Duodenal mucosa (tissue), 2 donors: ENCODE results near the gene CCSAP.

Experiments
- H3K27ac ChIP-seq: one replicate; pipeline ENCODE4 v1.7.0; 2013; ENCODE audit warnings: low read depth, low read length
- H3K27me3 ChIP-seq, 2 donors: one replicate each; pipeline ENCODE4 v1.7.0; 2013; ENCODE audit warnings: low read length in 2 of 2, control low read depth in 1 of 2; ENCODE audit not compliant: insufficient read depth in 2 of 2, control insufficient read depth in 1 of 2
- H3K36me3 ChIP-seq, 2 donors: one replicate each; pipeline ENCODE4 v1.7.0; 2013; ENCODE audit warnings: low read length in 2 of 2, control low read depth in 1 of 2; ENCODE audit not compliant: insufficient read depth in 2 of 2, control insufficient read depth in 1 of 2
- H3K4me1 ChIP-seq, 2 donors: one replicate each; pipeline ENCODE4 v1.7.0; 2013; ENCODE audit warnings: low read length in 2 of 2, control low read depth in 1 of 2; ENCODE audit not compliant: insufficient read depth in 2 of 2, control insufficient read depth in 1 of 2
- H3K4me3 ChIP-seq, 2 donors: one replicate each; pipeline ENCODE4 v1.7.0; 2013; ENCODE audit warnings: low read length in 2 of 2, low read depth in 1 of 2
- H3K9ac ChIP-seq, 2 donors: one replicate each; pipeline ENCODE4 v1.7.0; 2013; ENCODE audit warnings: low read length in 2 of 2, low read depth in 1 of 2
- H3K9me3 ChIP-seq, 2 donors: one replicate each; pipeline ENCODE4 v1.7.0; 2013; ENCODE audit warnings: low read length in 2 of 2, control low read depth in 1 of 2; ENCODE audit not compliant: control insufficient read depth in 1 of 2

Gene CCSAP, protein sequence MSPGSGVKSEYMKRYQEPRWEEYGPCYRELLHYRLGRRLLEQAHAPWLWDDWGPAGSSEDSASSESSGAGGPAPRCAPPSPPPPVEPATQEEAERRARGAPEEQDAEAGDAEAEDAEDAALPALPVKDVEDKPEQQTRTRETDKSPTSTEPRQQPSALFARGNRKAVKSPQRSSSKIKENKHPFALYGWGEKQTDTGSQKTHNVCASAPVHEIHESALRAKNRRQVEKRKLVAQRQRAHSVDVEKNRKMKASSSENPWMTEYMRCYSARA

GRCh38 chr1:229342656-229343569 lies at the start of gene CCSAP:
Gene CCSAP (minus strand): TSS chr1:229343047. CDS start chr1:229342465, 582 bp downstream.
- H3K27ac ChIP-seq = peak within 1 kb of the TSS; percentile 72
- H3K36me3 ChIP-seq = no peaks in the 10 kb centered on the region
- H3K9ac ChIP-seq = peak within 1 kb of the TSS; percentile 57 to 80
- H3K4me1 ChIP-seq = peaks cover 17 to 19% of the 10 kb centered on the region in 2 donors
- H3K27me3 ChIP-seq = no peaks in the 10 kb centered on the region
- H3K4me3 ChIP-seq = peak within 1 kb of the TSS; percentile 84 to 85
- H3K9me3 ChIP-seq = no peaks in the 10 kb centered on the region

DNA sequence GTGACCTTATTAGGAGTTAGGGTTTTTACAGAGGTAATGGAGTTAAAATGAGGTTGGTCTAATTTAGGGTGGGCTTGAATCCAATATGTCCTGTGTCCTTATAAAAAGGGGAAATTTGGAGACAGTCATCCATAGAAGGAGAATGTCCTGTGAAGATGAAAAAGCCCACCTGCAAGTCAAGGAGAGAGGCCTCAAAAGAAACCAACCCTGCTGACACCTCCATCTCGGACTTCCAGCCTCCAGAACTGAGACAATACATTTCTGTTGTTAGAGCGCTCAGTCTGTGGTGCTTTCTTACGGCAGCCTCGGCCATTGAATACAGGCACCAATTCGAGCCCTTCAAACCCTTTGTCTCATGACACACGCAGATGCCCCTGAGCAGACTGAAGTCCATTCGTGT lies 47.3 kb upstream of the CCSAP start:
- Histone ChIP-seq H3K27ac (no peak overlapping the region), H3K9ac (no peak overlapping the region), H3K9me3 (no peaks in the 10 kb centered on the region), H3K4me1 (no peaks in the 10 kb centered on the region), H3K4me3 (no peak overlapping the region), H3K36me3 (no peaks in the 10 kb centered on the region), H3K27me3 (no peaks in the 10 kb centered on the region)

DNA sequence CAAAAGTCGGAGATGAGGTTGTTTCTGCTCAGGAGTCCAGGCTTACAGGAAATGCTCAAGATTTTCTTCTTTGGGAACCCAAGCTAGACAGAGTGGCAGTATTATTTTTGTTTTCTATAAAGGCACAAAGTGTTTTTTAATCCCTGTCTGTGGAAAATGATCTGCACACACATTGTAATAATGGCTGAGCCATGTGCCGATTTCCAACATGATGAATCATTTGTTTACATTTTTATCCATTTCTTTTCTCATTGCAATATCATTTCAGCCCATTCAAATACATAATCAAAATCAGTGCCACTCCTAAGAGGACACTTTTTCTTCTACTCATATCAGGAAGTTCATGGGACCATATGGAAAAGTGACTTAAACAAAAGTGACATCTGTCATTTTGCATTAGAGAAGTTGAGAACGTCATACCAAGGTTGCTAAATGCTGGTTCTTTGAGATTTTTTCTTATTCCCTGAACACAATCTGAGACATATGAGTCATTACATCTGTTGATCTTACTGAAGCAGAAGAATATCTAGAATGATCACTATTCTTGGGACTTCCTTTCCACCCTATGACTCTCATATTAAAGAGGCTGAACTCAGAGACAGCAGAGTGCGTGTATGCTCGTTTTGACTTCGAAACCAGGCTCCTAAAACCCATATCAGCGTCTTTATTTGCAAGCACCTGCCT lies 46.2 kb upstream of the CCSAP start:
- Histone ChIP-seq H3K9ac (no peak overlapping the region), H3K4me1 (no peaks in the 10 kb centered on the region), H3K4me3 (no peak overlapping the region), H3K27me3 (no peaks in the 10 kb centered on the region), H3K9me3 (no peaks in the 10 kb centered on the region), H3K36me3 (no peaks in the 10 kb centered on the region), H3K27ac (no peak overlapping the region)

GRCh38 chr1:229385853-229386456 lies 43.1 kb upstream of the CCSAP start:
- no peak overlapping the region for H3K4me3 ChIP-seq
- no peak overlapping the region for H3K9ac ChIP-seq
- no peaks in the 10 kb centered on the region for H3K9me3 ChIP-seq
- no peak overlapping the region for H3K27ac ChIP-seq
- no peaks in the 10 kb centered on the region for H3K4me1 ChIP-seq
- no peaks in the 10 kb centered on the region for H3K27me3 ChIP-seq
- H3K36me3 ChIP-seq = no peaks in the 10 kb centered on the region

GRCh38 chr1:229384822-229385221 lies 42.0 kb upstream of the CCSAP start:
- Histone ChIP-seq H3K9ac (no peak overlapping the region), H3K4me1 (no peaks in the 10 kb centered on the region), H3K36me3 (no peaks in the 10 kb centered on the region), H3K4me3 (no peak overlapping the region), H3K27me3 (no peaks in the 10 kb centered on the region), H3K27ac (no peak overlapping the region), H3K9me3 (no peaks in the 10 kb centered on the region)

DNA sequence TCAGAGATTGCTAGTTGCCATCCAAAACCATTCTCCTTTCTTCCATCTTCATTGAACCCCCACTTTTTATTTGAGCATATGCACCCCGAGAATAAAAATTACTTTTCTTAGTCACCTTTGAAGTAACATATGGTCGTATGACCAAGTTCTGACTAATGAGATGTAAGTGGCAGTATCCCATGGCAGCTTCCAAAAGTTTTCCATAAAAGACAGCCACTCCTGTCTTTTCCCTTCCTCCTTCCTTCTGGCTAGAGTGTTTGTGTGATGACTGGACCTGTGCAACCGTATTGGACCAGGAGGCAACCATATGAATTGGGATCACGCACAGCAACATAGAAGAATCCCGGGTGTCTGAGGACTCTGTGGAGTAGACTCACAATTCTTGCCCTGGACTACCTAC lies 41.1 kb upstream of the CCSAP start:
- Histone ChIP-seq H3K27me3 (no peaks in the 10 kb centered on the region), H3K36me3 (no peaks in the 10 kb centered on the region), H3K4me1 (no peaks in the 10 kb centered on the region), H3K4me3 (no peak overlapping the region), H3K9ac (no peak overlapping the region), H3K27ac (no peak overlapping the region), H3K9me3 (no peaks in the 10 kb centered on the region)

- H3K36me3 ChIP-seq = no peaks in the 10 kb centered on the region
- no peaks in the 10 kb centered on the region for H3K9me3 ChIP-seq
- no peaks in the 10 kb centered on the region for H3K27me3 ChIP-seq
- no peaks in the 10 kb centered on the region for H3K4me1 ChIP-seq
- no peak overlapping the region for H3K4me3 ChIP-seq
- H3K9ac ChIP-seq = no peak overlapping the region
- no peak overlapping the region for H3K27ac ChIP-seq
Measured at GRCh38 chr1:229383188-229383587, 40.3 kb upstream of the CCSAP start.

DNA sequence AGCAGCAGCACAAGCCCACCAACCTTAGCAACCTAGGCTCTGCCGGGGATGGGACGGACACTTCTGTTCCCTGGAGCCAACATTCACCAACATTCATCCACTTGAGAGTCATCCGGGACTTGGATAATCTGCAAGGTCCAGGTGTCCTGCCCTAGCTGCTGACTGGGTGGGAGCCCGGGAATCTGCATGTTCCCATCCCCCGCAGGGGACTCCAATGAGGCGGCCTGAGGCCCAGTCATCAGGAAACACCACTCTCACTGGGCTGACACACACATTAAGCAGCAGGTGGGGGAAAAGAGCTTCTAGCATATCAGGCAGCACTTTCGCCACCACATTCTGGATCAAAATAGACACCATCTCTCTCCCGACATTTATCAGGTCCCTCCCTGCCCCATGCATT lies 38.4 kb upstream of the CCSAP start:
- no peak overlapping the region for H3K9ac ChIP-seq
- no peaks in the 10 kb centered on the region for H3K36me3 ChIP-seq
- H3K4me1 ChIP-seq = no peaks in the 10 kb centered on the region
- H3K27me3 ChIP-seq = no peaks in the 10 kb centered on the region
- H3K9me3 ChIP-seq = no peaks in the 10 kb centered on the region
- H3K27ac ChIP-seq = no peak overlapping the region
- no peak overlapping the region for H3K4me3 ChIP-seq

DNA sequence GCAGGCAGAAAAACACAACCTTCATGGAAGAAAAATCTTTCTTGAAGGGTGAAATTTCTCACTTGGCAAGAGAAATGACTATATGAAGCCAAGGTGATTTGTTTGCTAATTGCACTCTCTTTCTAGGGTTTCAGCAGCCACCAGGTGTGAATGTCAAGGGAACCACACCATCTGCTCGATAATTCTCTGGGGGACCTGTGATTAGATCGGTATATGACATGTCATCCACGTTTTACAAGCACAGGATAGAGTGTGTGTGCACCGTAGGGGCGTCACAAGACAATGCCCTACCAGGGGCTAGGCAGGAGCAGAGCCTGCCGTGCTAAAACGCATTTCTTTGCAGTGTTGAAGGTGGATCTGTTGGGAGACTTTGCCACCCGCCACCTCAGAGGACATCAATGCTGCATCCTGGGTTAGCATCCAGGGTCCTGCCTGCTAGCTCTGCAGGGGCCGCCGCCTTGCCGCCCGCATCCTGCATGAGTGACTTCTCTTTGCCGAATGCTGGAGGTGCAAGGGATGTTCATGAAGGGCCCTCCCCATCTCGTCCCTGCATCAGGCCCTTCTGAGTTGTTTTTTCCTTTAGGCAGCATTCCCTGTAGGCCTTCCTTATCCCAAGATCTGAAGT lies 37.8 kb upstream of the CCSAP start:
- Histone ChIP-seq H3K9ac (no peak overlapping the region), H3K27me3 (no peaks in the 10 kb centered on the region), H3K36me3 (no peaks in the 10 kb centered on the region), H3K27ac (no peak overlapping the region), H3K4me1 (no peaks in the 10 kb centered on the region), H3K4me3 (no peak overlapping the region), H3K9me3 (no peaks in the 10 kb centered on the region)
